ENCODE data around the gene ADNP2.

ADNP2 gene

GRCh38 chr18:80106482-80107051 is 2.5 kb upstream of the ADNP2 start:
- no peak for DNase-seq

GRCh38 chr18:80107426-80107825 is 1.6 kb upstream of the ADNP2 start:
- DNase-seq: no peak

- DNase-seq: no peak
Measured at GRCh38 chr18:80108121-80108536, 933 bp upstream of the ADNP2 start.

GRCh38 chr18:80109676-80110078 is 615 bp downstream of the ADNP2 start:
- DNase-seq: peak in 1 of 2 donors; percentile 14

- no peak for DNase-seq
Measured at GRCh38 chr18:80112624-80113248, 3.7 kb downstream of the ADNP2 start.

GRCh38 chr18:80115035-80115434 is 6.0 kb downstream of the ADNP2 start:
- no peak for DNase-seq

GRCh38 chr18:80119111-80119510 is 10.0 kb downstream of the ADNP2 start:
- no peak for DNase-seq

DNA sequence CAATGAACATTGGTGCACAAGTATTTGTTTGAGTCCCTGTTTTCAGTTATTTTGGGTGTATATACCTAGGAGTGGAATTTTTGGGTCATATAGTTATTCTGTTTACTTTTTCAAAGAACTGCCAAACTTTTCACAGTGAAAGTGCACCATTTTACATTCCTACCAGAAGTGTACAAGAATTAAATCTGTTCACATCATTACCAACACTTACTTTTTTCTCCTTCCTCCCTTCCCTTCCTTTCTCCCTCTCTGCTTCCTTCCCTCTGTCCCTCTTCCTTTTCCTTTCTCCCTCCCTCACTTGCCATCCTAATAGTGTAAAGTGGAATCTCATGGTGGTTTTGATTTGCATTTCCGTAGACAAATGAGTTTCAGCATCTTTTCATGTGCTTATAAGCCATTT is 11.9 kb downstream of the ADNP2 start:
- DNase-seq: no peak

GRCh38 chr18:80124131-80124530 is 15.1 kb downstream of the ADNP2 start:
- DNase-seq: no peak

- no peak for DNase-seq
Measured at GRCh38 chr18:80126797-80127196, 17.7 kb downstream of the ADNP2 start.

DNA sequence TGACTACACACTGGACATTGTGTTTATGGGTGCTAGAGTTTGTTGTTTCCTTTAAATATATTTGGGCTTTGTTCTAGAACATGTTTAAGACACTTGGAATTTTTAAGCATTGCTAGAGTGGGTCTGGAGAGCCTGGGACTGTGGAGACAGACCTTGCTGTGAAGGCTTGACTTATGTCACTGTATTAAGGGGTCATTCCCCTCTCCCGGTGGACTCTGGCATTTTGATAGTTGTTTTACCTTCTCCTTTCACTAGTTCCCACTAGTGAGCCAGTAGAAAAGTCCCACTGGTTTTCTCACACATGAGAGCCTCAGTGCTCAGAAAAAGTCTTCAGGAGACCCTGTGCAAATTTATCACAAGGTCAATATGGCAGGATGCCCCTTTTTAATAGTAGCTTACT is 18.6 kb downstream of the ADNP2 start:
- DNase-seq: no peak

DNA sequence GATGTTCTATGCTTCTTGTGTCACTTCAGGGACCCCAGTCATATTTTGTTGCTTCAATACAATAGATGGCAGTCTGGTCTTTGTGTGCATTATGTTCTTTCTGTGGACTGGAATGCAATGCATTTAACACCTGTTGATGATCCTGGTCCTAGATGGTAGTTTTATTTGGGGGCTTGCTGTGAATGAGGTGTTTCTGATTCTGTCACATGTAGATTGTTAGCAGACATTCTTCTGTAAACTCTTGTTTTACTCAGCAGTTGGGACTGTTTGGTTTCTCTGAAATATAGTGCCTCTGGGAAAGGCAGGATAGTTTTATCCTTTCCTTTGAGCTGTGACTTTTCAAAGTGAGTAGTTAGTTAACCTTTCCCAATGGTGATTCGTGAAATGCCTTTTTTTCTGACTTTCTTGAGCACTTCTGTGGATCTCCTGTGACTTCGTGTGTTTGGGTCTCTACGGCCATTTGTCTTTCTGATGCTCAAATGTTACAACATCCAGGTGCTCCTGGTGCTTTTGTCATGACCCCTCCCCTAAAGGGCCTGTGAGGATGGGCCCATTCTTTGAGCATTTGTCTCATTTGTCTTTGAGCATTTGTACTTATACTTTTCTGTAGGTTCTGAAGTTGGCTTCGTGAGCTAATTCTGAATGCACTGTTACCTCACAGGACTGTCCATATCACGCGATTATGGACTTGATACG is 20.8 kb downstream of the ADNP2 start:
- no peak for DNase-seq

GRCh38 chr18:80130555-80130954 is 21.5 kb downstream of the ADNP2 start:
- no peak for DNase-seq

- no peak for DNase-seq
Measured at GRCh38 chr18:80132180-80132812, 23.2 kb downstream of the ADNP2 start.

DNA sequence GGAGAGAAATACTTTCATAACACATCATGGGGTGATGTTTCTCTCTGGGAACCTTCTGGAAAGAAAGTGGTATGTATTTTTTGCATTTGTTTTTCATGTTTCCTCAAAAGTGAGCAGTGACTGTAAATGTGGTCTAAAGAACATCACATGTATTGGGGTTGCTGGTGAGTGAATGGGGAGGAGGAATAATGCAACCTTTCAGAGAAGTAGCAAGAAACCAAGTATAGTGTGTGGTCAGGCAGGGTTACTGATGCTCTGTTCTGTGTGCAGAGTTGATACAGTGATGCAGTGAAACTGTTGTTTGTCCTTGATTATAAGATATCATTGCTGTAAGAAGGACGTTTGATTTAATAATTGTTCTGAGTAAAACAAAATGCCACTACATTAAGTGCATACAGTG is 24.1 kb downstream of the ADNP2 start:
- no peak for DNase-seq

- no peak for DNase-seq
Measured at GRCh38 chr18:80135136-80135535, 26.1 kb downstream of the ADNP2 start.

GRCh38 chr18:80136679-80137078 is 27.6 kb downstream of the ADNP2 start:
- no peak for DNase-seq

DNA sequence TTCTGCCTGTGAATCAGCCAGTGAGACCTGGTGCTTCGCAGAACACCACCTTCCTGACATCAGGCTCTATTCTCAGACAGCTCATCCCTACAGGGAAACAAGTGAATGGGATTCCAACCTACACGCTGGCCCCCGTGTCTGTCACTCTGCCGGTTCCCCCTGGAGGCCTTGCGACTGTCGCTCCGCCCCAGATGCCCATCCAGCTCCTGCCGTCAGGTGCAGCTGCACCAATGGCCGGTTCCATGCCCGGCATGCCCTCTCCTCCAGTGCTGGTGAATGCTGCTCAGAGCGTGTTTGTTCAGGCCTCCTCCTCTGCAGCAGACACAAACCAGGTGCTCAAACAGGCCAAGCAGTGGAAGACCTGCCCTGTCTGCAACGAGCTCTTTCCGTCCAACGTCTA is 28.1 kb downstream of the ADNP2 start:
- DNase-seq: no peak

DNA sequence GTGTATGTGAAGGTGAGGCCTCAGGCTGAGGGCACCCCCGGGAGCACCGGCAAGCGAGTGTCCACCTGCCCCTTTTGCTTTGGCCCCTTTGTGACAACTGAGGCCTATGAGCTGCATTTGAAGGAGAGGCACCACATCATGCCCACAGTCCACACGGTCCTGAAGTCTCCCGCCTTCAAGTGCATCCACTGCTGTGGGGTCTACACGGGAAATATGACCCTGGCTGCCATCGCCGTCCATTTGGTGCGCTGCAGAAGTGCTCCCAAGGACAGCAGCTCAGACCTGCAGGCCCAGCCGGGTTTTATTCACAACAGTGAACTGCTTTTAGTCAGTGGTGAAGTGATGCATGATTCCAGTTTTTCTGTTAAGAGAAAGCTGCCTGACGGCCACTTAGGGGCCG is 28.9 kb downstream of the ADNP2 start:
- DNase-seq: no peak

- DNase-seq: no peak
Measured at GRCh38 chr18:80140455-80140985, 31.5 kb downstream of the ADNP2 start.

DNA sequence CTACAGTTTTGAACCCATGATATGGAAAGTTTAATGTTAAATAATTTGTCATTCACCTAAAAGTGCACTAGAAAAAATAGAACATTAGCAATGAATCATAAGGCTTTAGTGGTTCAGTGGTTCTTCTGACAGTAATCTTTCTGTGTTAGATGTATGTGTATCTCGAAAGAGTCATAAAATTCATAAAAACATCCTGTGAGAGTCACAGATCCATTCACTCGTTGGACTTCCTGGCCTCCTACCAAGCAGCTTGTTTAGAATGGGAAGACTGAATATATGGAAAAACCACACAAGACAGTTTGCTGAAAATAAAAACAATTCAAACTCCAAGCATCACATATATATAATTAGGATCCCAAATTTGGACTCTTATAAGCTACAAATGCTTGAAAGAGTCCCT is 34.8 kb downstream of the ADNP2 start:
- DNase-seq: no peak

DNA sequence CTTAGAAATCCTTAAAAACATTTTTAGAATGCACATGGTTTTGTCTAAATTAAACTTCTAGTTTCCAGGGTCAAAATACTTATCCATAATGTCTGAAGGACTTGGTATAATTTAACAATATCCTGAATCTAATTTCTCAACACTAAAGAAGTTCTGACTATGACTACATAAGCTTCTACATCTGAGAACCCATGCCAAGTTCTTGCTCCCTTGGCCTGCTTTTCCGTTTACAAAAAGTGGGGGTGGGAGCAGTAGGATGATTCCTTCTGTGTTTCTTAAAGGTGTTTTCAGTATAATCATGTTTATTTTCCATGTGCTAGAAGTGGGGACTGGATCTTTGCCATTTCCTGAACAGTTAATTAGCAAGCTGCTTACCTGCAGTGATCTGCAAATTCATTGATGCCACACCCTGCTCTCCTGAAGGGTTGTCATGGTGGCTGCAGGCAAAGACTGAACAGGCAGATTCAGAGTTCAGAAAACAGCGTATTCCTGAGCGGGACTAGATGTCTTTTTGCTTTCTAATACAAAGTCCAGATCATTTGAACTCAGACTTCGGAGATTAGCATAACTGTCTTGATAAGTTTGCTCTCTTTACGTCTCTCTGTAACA is 36.2 kb downstream of the ADNP2 start:
- no peak for DNase-seq

DNA sequence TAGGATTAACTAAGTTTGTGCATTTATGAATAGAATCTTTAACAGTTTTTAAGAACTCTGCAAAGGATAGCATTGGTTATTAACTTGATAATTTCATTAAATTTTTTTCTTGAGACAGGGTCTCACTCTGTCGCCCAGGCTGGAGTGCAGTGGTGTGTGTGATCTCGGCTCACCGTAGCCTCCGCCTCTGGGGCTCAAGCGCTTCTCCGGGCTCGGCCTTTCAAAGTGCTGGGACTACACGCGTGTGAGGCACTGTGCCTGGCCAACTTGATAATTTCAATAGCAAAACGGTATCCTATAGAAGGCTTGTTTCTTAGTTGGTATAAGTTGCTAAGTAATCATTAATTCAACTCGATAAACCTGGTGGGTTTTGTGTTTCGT is 38.0 kb downstream of the ADNP2 start:
- DNase-seq: no peak

All from CD4-positive, alpha-beta T cell treated with Interleukin-1 beta for 1 hour (primary cell).